ENCODE data around the gene SMDT1.

DNA sequence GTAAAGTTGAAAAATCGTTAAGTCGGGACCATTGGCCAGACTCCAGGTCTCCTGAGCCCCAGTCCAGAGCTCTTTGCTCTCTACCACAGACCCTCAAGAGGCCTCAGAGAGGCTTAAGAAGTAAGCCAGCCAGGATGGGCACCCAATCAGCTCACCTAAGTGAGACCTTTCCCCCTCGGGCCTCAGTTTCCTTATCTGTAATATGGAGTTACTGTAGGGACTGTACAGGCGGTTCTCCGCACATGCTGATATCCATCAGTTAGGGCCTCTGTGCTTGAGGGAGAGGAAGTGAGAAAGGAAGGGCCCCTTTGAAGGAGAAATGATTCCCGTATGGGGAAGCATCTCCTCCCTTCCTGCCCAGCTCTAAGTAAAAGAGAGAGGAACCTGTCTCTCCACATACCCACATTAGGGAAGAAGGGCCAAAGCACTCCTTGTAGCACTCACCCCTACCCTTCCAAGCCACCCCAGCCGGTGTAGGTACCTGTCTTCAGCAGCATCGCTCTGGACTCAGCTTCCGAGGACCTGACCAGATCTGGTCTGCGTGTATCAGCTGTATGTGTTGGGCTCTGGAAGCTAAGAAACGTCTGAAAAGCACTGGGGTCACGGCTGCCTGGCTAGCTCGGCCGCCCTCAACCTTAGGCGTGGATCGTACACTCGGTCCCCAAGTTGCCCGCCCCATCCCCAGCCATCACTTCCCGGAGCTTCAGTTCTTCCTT lies 9.5 kb upstream of the SMDT1 start:
- TF ChIP-seq, protein P1, sequence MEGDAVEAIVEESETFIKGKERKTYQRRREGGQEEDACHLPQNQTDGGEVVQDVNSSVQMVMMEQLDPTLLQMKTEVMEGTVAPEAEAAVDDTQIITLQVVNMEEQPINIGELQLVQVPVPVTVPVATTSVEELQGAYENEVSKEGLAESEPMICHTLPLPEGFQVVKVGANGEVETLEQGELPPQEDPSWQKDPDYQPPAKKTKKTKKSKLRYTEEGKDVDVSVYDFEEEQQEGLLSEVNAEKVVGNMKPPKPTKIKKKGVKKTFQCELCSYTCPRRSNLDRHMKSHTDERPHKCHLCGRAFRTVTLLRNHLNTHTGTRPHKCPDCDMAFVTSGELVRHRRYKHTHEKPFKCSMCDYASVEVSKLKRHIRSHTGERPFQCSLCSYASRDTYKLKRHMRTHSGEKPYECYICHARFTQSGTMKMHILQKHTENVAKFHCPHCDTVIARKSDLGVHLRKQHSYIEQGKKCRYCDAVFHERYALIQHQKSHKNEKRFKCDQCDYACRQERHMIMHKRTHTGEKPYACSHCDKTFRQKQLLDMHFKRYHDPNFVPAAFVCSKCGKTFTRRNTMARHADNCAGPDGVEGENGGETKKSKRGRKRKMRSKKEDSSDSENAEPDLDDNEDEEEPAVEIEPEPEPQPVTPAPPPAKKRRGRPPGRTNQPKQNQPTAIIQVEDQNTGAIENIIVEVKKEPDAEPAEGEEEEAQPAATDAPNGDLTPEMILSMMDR (IDR thresholded peaks at IDR 0.05 in 2 of 3, conservative IDR thresholded peaks at IDR 0.05 in 1 of 3; ENCODE audit: control insufficient read depth in 2 of 3, extremely low read depth in 1 of 3, insufficient read depth in 1 of 3, low read depth in 3 of 3, low read length in 3 of 3): no peak
- TF ChIP-seq SIN3A (IDR thresholded peaks at IDR 0.05; ENCODE audit: low read depth, low read length) (no peak), POLR2A (IDR thresholded peaks at IDR 0.05; ENCODE audit: low read depth, low read length) (no peak), POLR2AphosphoS5 (IDR thresholded peaks at IDR 0.05; ENCODE audit: low read length) (no peak), ZNF207 (IDR thresholded peaks at IDR 0.05; ENCODE audit: borderline replicate concordance) (no peak), TARDBP (IDR thresholded peaks at IDR 0.05; ENCODE audit: borderline replicate concordance) (no peak), RFX5 (IDR thresholded peaks at IDR 0.05; ENCODE audit: low read depth, low read length) (no peak)
